MM.1S (cell line): ENCODE data around the gene MOGAT1.

Experiments
- DNase-seq: peaks from one replicate; pipeline ENCODE4 v3.0.0-alpha.2; 2015
- H2AFZ ChIP-seq: fragments of 300-600 bp; sonication (generic); 2 replicates; pipeline ENCODE4 v1.6.0; 2016; ENCODE audit warnings: antibody characterized with exemption, low read length
- H3F3A ChIP-seq: fragments of 300-600 bp; sonication (generic); 2 replicates; pipeline ENCODE4 v1.6.1; 2016; ENCODE audit warnings: mild to moderate bottlenecking, antibody characterized with exemption, low read length, moderate library complexity, mixed read lengths; ENCODE audit not compliant: insufficient read depth
- H3K27ac ChIP-seq: fragments of 300-600 bp; sonication (generic); 2 replicates; pipeline ENCODE4 v1.5.1; 2016; ENCODE audit warnings: mild to moderate bottlenecking, low read length
- H3K27me3 ChIP-seq: fragments of 300-600 bp; sonication (generic); replicated peaks from 2 replicates; pipeline ENCODE4 v1.6.0; 2016; ENCODE audit warnings: low read length; ENCODE audit not compliant: insufficient read depth
- H3K36me3 ChIP-seq: fragments of 300-600 bp; sonication (generic); replicated peaks from 2 replicates; pipeline ENCODE4 v1.6.1; 2016; ENCODE audit warnings: mild to moderate bottlenecking, low read length, mixed read lengths; ENCODE audit not compliant: insufficient read depth
- H3K4me1 ChIP-seq: fragments of 300-600 bp; sonication (generic); 2 replicates; pipeline ENCODE4 v1.6.1; 2016; ENCODE audit warnings: low read length, mixed read lengths
- H3K4me2 ChIP-seq: fragments of 300-600 bp; sonication (generic); 2 replicates; pipeline ENCODE4 v1.6.0; 2016; ENCODE audit warnings: low read depth, low read length
- H3K4me3 ChIP-seq: fragments of 300-600 bp; sonication (generic); 2 replicates; pipeline ENCODE4 v1.5.1; 2016; ENCODE audit warnings: low read length, mixed read lengths
- H3K79me2 ChIP-seq: fragments of 300-600 bp; sonication (generic); 2 replicates; pipeline ENCODE4 v1.6.1; 2016; ENCODE audit warnings: mixed run types, low read length, mixed read lengths
- H3K9ac ChIP-seq: fragments of 300-600 bp; sonication (generic); 2 replicates; pipeline ENCODE4 v1.6.1; 2016; ENCODE audit warnings: low read length, mixed read lengths
- H3K9me2 ChIP-seq: fragments of 300-600 bp; sonication (generic); replicated peaks from 2 replicates; pipeline ENCODE4 v1.6.1; 2016; ENCODE audit warnings: mild to moderate bottlenecking, low read length, mixed read lengths; ENCODE audit not compliant: insufficient read depth
- H3K9me3 ChIP-seq: fragments of 300-600 bp; sonication (generic); replicated peaks from 2 replicates; pipeline ENCODE4 v1.6.1; 2016; ENCODE audit warnings: mild to moderate bottlenecking, low read length, mixed read lengths; ENCODE audit not compliant: insufficient read depth
- H4K20me1 ChIP-seq: fragments of 300-600 bp; sonication (generic); 2 replicates; pipeline ENCODE4 v1.6.1; 2016; ENCODE audit warnings: mild to moderate bottlenecking, low read length, moderate library complexity, mixed read lengths; ENCODE audit not compliant: insufficient read depth
- CTCF ChIP-seq: fragments of 300-600 bp; sonication (generic); IDR thresholded peaks from 2 replicates; pipeline ENCODE4 v1.5.1; 2016; ENCODE audit warnings: antibody characterized with exemption, low read length, mixed read lengths
- EZH2 ChIP-seq: fragments of 300-600 bp; sonication (generic); optimal IDR thresholded peaks from 2 replicates; pipeline ENCODE3; 2017; ENCODE audit warnings: low read depth, mild to moderate bottlenecking, antibody characterized with exemption, low read length, mixed read lengths
- EZH2phosphoT487 ChIP-seq: fragments of 300-600 bp; sonication (generic); IDR thresholded peaks from 2 replicates; pipeline ENCODE4 v1.6.1; 2018; ENCODE audit warnings: antibody characterized with exemption, low read length

MOGAT1 gene

GRCh38 chr2:222707689-222708273, 36.3 kb downstream of the MOGAT1 start:
- no peak overlapping the region for H3K9ac ChIP-seq
- no peak overlapping the region for H3K4me2 ChIP-seq
- no peak for TF ChIP-seq EZH2phosphoT487
- TF ChIP-seq EZH2 = no peak
- no peak for TF ChIP-seq CTCF
- no peaks in the 10 kb centered on the region for H3K79me2 ChIP-seq
- H2AFZ ChIP-seq = no peak overlapping the region
- no peaks in the 10 kb centered on the region for H3K27me3 ChIP-seq
- no peaks in the 10 kb centered on the region for H3K4me1 ChIP-seq
- no peaks in the 10 kb centered on the region for H3K36me3 ChIP-seq
- no peak overlapping the region for H3K27ac ChIP-seq
- H3K4me3 ChIP-seq = no peak overlapping the region
- no peaks in the 10 kb centered on the region for H3K9me2 ChIP-seq
- DNase-seq = no peak
- H3F3A ChIP-seq = no peaks in the 10 kb centered on the region
- no peaks in the 10 kb centered on the region for H4K20me1 ChIP-seq
- no peaks in the 10 kb centered on the region for H3K9me3 ChIP-seq

DNA sequence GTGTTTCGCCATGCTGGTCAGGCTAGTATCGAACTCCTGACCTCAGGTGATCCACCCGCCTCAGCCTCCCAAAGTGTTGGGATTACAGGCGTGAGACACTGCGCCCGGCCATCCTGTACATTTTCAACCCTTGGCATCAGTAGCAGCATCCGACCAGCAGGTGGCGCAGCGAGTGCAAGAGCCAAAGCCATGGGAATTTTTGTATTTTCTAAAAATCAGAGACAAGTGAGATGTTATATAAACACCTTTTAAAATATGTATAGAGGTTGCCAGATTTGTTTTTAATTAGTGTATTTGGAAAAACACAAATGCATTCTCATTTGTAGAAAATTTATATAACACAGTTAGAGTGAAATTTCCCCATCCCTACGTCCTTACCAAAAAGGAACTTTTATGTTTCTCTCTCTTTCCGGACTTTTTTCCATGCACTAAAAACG, 36.8 kb downstream of the MOGAT1 start:
- Histone ChIP-seq H3K4me3 (no peak overlapping the region), H2AFZ (no peak overlapping the region), H3K4me2 (no peak overlapping the region), H3K4me1 (no peaks in the 10 kb centered on the region), H3K9ac (no peak overlapping the region), H3K9me3 (no peaks in the 10 kb centered on the region), H3K79me2 (no peaks in the 10 kb centered on the region), H3F3A (no peaks in the 10 kb centered on the region), H3K36me3 (no peaks in the 10 kb centered on the region), H3K9me2 (no peaks in the 10 kb centered on the region), H3K27ac (no peak overlapping the region), H4K20me1 (no peaks in the 10 kb centered on the region), H3K27me3 (no peaks in the 10 kb centered on the region)
- peak; percentile 59 for DNase-seq
- TF ChIP-seq EZH2 (no peak), CTCF (peak; percentile 78)

DNA sequence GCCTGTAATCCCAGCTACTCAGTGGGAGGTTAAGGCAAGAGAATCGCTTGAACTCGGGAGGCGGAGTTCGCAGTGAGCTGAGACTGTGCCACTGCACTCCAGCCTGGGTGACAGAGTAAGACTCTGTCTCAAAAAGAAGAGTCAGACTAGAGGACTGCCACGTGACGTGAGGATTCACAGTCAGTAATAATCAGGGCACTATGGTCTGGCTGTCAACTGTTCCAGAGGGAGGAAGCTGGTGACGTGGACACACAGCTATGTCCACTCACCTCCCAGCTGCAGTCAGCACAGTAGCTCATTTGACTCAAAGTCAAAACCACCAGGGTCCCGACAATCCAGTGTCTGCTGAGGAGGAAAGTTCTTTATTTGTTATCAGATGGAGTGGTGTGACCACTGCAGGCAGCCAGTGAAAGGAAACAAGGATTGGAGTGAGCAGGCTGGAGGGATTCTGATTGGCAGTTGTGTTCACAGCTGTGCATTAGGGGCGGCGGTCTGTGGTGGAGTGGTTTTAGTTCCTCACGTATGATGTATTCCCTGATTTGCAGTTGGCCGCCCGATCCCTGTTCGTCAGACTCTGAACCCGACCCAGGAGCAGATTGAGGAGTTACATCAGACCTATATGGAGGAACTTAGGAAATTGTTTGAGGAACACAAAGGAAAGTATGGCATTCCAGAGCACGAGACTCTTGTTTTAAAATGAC, 37.9 kb downstream of the MOGAT1 start:
- Histone ChIP-seq H3K9me2 (no peaks in the 10 kb centered on the region), H3K9me3 (no peaks in the 10 kb centered on the region), H2AFZ (no peak overlapping the region), H4K20me1 (no peaks in the 10 kb centered on the region), H3K4me1 (no peaks in the 10 kb centered on the region), H3K27ac (no peak overlapping the region), H3K79me2 (no peaks in the 10 kb centered on the region), H3K36me3 (no peaks in the 10 kb centered on the region), H3K4me3 (no peak overlapping the region), H3K4me2 (no peak overlapping the region), H3K27me3 (no peaks in the 10 kb centered on the region), H3F3A (no peaks in the 10 kb centered on the region), H3K9ac (no peak overlapping the region)
- TF ChIP-seq EZH2 = no peak
- no peak for TF ChIP-seq EZH2phosphoT487
- no peak for TF ChIP-seq CTCF
- no peak for DNase-seq
